Stimulated activated CD8-positive, alpha-beta memory T cell treated with anti-CD3 and anti-CD28 coated beads, Interleukin-12 subunit alpha, Interleukin-12 subunit beta, amount 100 ng/mL, for 4 hours (primary cell): Measurements from ENCODE around the gene SND1.
A peak's percentile ranks its signal among the peaks of the same experiment; 100 is the strongest.

Experiments
- DNase-seq: peaks from one replicate; pipeline ENCODE4 v3.0.0-alpha.2; 2020; ENCODE audit warnings: low read depth

The SND1 gene

GRCh38 chr7:128021366-128021765, 369.4 kb downstream of the SND1 start:
- no peak for DNase-seq

GRCh38 chr7:128022631-128023532, 370.9 kb downstream of the SND1 start:
- DNase-seq: no peak

- no peak for DNase-seq
Measured at GRCh38 chr7:128024151-128024550, 372.2 kb downstream of the SND1 start.

- DNase-seq: no peak
Measured at GRCh38 chr7:128025380-128025779, 373.4 kb downstream of the SND1 start.

GRCh38 chr7:128025819-128026218, 373.8 kb downstream of the SND1 start:
- DNase-seq: no peak

- DNase-seq: no peak
Measured at GRCh38 chr7:128026551-128026950, 374.6 kb downstream of the SND1 start.

GRCh38 chr7:128027485-128027980, 375.5 kb downstream of the SND1 start:
- no peak for DNase-seq

- no peak for DNase-seq
Measured at GRCh38 chr7:128029405-128029995, 377.5 kb downstream of the SND1 start.

GRCh38 chr7:128030263-128030653, 378.3 kb downstream of the SND1 start:
- DNase-seq: no peak

- DNase-seq: no peak
Measured at GRCh38 chr7:128030654-128031611, 378.9 kb downstream of the SND1 start, which contains the start of gene LRRC4. Gene LRRC4, minus strand, starts transcription at chr7:128031437. Its CDS starts 797 bp downstream, at chr7:128030640.

- peak; percentile 15 for DNase-seq
Measured at GRCh38 chr7:128031901-128032604, 380.1 kb downstream of the SND1 start.

- DNase-seq: no peak
Measured at GRCh38 chr7:128032605-128033235, 380.7 kb downstream of the SND1 start.

GRCh38 chr7:128033246-128033645, 381.3 kb downstream of the SND1 start:
- no peak for DNase-seq

- no peak for DNase-seq
Measured at GRCh38 chr7:128034825-128035224, 382.8 kb downstream of the SND1 start.

- no peak for DNase-seq
Measured at GRCh38 chr7:128035712-128036111, 383.7 kb downstream of the SND1 start.

GRCh38 chr7:128036226-128036940, 384.4 kb downstream of the SND1 start:
- DNase-seq: no peak

GRCh38 chr7:128037081-128037480, 385.1 kb downstream of the SND1 start:
- DNase-seq: no peak

- DNase-seq: no peak
Measured at GRCh38 chr7:128037880-128038619, 386.1 kb downstream of the SND1 start.

- DNase-seq: no peak
Measured at GRCh38 chr7:128039544-128039953, 387.6 kb downstream of the SND1 start.

- no peak for DNase-seq
Measured at GRCh38 chr7:128040205-128040604, 388.2 kb downstream of the SND1 start.
